Nephron (organoid): Measurements from ENCODE around the gene LRP1.

Experiments used
- H3K27ac Mint-ChIP-seq, 3 experiments: 2 replicates each; pipeline ENCODE4 v1.8.0; 2020; ENCODE audit warnings: mixed read lengths in 3 of 3, mild to moderate bottlenecking in 2 of 3, moderate library complexity in 1 of 3
- H3K27me3 Mint-ChIP-seq: 2 replicates; pipeline ENCODE4 v1.8.0; 2021; ENCODE audit warnings: low read depth, mild to moderate bottlenecking, moderate library complexity, mixed read lengths
- H3K36me3 Mint-ChIP-seq: 2 replicates; pipeline ENCODE4 v1.8.0; 2020; ENCODE audit warnings: low read depth, mixed read lengths
- H3K4me1 Mint-ChIP-seq: 2 replicates; pipeline ENCODE4 v1.8.0; 2020; ENCODE audit warnings: mixed read lengths
- H3K4me3 Mint-ChIP-seq, 3 experiments: 2 replicates each; pipeline ENCODE4 v1.8.0; 2020; ENCODE audit warnings: mild to moderate bottlenecking in 3 of 3, mixed read lengths in 3 of 3, moderate library complexity in 2 of 3
- H3K9me3 Mint-ChIP-seq: 2 replicates; pipeline ENCODE4 v1.8.0; 2020; ENCODE audit warnings: mixed read lengths
- TF ChIP-seq, protein P1 (sequence below), 3 experiments: fragments of 200-600 bp; sonication (generic); IDR thresholded peaks; one replicate each; pipeline ENCODE4 v1.5.0; 2021; ENCODE audit warnings: antibody characterized with exemption in 3 of 3; ENCODE audit not compliant: unreplicated experiment in 3 of 3

LRP1 gene

GRCh38 chr12:57236201-57236924 is 108.1 kb downstream of the LRP1 start:
- Mint-ChIP-seq H3K9me3 (no peaks in the 10 kb centered on the region), H3K27me3 (peaks cover 70% of the 10 kb centered on the region), H3K27ac (no peak overlapping the region), H3K4me1 (peaks cover 51% of the 10 kb centered on the region), H3K4me3 (peak overlapping the region; percentile 77 to 82 (median 81)), H3K36me3 (peaks cover 27% of the 10 kb centered on the region)
- TF ChIP-seq, protein P1, sequence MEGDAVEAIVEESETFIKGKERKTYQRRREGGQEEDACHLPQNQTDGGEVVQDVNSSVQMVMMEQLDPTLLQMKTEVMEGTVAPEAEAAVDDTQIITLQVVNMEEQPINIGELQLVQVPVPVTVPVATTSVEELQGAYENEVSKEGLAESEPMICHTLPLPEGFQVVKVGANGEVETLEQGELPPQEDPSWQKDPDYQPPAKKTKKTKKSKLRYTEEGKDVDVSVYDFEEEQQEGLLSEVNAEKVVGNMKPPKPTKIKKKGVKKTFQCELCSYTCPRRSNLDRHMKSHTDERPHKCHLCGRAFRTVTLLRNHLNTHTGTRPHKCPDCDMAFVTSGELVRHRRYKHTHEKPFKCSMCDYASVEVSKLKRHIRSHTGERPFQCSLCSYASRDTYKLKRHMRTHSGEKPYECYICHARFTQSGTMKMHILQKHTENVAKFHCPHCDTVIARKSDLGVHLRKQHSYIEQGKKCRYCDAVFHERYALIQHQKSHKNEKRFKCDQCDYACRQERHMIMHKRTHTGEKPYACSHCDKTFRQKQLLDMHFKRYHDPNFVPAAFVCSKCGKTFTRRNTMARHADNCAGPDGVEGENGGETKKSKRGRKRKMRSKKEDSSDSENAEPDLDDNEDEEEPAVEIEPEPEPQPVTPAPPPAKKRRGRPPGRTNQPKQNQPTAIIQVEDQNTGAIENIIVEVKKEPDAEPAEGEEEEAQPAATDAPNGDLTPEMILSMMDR (IDR thresholded peaks at IDR 0.05; ENCODE audit: unreplicated experiment in 3 of 3): no peak

DNA sequence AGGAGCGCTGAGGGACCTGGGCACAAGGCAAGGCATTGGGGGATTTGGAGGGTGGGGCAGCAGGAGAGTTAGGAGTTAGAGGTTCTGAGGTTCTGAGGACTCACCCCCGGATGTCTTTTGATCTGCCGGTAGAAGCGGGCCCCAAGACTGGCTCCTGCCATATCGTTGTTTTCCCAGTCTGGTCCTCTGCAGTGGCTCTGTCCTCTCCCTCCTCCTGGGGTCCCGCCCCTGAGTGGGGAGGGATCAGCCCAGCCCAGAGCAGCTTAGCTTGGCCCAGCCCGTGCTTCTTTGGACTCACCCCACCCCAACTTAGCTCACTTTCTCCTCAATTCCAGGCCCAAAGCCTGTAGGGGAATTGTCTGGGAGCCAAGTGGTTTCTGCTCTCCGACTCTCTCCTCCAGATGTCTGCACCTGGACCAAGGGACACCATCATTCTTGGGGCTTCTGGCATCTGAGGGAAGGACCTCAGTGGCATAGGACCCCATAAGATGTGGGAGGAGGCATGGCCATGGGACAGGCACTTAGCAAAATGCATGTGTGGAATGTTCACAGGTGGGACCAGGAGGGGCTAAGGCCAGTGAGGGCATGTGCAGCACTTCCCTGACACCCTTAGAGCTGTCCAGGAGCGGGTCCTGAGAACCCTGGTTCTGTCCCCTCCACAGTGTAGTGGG is 108.8 kb downstream of the LRP1 start:
- Mint-ChIP-seq H3K36me3 (peaks cover 24% of the 10 kb centered on the region), H3K9me3 (no peaks in the 10 kb centered on the region), H3K27ac (no peak overlapping the region), H3K4me3 (peak overlapping the region; percentile 77 to 82 (median 81)), H3K4me1 (peaks cover 58% of the 10 kb centered on the region), H3K27me3 (peaks cover 76% of the 10 kb centered on the region)
- TF ChIP-seq, protein P1 (IDR thresholded peaks at IDR 0.05; ENCODE audit: unreplicated experiment in 3 of 3): no peak

DNA sequence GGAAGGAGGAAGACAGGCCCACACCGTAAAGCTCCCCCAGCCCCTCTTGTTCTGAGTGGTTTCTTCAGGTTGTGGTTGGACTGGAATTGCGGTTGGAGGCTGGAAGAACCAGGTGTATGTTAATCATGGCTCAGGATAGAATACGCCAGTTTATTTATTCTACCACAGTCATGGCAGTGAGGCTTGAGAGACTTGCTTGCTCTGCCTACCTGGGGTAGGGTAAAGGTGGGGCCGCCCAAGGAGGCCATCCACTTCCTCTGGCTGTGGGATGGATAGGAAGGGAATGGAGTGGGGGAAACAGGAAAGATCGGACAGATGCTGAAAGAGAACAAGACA is 109.3 kb downstream of the LRP1 start:
- peaks cover 82% of the 10 kb centered on the region for H3K27me3 Mint-ChIP-seq
- TF ChIP-seq, protein P1 (IDR thresholded peaks at IDR 0.05; ENCODE audit: unreplicated experiment in 3 of 3): no peak
- no peaks in the 10 kb centered on the region for H3K9me3 Mint-ChIP-seq
- H3K4me1 Mint-ChIP-seq: peaks cover 63% of the 10 kb centered on the region
- H3K36me3 Mint-ChIP-seq: peaks cover 21% of the 10 kb centered on the region
- H3K27ac Mint-ChIP-seq: no peak overlapping the region
- H3K4me3 Mint-ChIP-seq: peak overlapping the region; percentile 77 to 82 (median 81)

DNA sequence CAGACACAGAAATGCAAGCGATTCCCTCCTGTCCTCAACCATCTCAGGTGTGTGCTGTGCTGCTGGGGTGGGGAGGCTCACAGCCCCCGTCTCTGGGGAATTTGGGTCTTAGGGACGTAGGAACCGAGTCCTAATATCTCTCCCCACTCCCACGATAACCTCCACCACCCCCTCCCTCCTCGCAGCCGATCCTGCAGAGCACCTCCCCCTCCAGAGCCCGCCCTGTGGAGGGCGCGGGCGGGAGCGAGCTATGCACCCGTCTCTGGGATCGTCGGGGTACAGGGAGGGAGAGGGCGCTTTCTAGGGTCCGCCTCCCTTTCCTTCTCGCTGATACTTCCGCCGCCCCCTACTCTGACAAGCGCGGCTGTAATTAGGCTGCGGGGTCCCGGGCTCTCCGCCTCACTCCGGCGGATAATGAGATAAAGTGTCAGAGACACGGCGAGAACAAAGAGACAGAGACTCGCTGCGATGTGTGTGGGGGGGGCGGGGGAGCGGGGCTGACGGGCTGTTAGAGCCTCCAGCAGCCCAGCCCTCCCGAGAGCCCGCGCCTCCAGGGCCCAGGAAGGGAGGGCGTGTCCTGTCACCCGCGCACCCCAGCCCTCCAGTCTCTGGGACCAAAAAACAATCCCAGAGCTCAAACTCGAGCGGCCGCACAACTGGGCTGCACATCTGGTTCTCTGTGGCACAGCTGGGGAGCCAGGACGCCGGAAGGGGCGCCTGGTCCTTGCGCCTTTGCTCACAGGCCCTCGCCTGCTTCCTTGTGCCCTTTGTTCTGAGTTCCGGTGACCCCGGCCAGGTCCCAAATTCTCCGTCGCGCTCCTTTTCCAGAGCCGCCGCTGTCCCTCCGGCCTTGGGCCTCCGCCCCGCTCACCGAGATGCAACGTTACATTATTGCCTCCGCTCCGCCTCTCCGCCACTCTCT is 109.9 kb downstream of the LRP1 start:
- Mint-ChIP-seq H3K27me3 (peaks cover 88% of the 10 kb centered on the region), H3K27ac (peak overlapping the region in 1 of 3 experiments; percentile 4), H3K4me1 (peaks cover 65% of the 10 kb centered on the region), H3K4me3 (peak overlapping the region; percentile 79 to 82 (median 81)), H3K36me3 (peaks cover 16% of the 10 kb centered on the region), H3K9me3 (no peaks in the 10 kb centered on the region)
- TF ChIP-seq, protein P1 (IDR thresholded peaks at IDR 0.05; ENCODE audit: unreplicated experiment in 3 of 3): no peak

DNA sequence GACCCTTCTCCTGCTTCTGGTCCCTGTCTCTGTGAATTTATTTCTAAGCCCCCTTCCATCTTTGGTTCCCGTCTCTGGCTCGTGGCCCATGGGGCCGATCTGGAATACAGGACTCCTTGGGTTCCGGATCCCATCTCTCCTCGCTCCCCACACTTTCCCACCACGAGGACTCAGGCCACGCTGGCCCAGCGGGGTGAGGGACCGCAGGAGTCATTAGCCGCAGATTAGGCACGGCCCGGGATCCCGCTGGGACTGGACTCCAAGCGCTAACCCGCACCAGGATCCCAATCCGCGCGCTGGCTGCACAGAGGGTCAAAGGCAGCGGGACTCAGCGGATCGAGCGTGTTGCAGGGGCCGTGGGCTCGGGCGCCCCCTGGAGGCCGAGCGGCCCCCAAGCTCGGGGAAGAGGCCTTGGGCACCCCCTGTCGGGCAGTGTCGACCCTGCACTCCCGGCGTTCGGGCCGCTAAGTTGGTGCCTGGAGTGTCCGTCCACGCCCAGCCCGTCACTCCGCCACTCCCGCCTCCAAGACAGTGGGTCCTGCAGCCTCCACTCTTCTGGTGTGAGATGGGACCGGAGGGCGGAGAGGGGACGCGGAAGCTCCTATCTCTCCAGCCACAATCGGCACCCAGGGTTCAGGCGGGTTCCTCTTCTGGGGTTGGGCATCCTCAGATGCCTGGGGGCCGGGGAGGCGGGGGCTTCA is 110.7 kb downstream of the LRP1 start:
- peaks cover 96% of the 10 kb centered on the region for H3K27me3 Mint-ChIP-seq
- no peaks in the 10 kb centered on the region for H3K9me3 Mint-ChIP-seq
- H3K27ac Mint-ChIP-seq: peak overlapping the region in 2 of 3 experiments; percentile 4 to 7
- peaks cover 8% of the 10 kb centered on the region for H3K36me3 Mint-ChIP-seq
- peak overlapping the region; percentile 79 to 80 (median 79) for H3K4me3 Mint-ChIP-seq
- TF ChIP-seq, protein P1 (IDR thresholded peaks at IDR 0.05; ENCODE audit: unreplicated experiment in 3 of 3): peak; percentile 100
- H3K4me1 Mint-ChIP-seq: peaks cover 69% of the 10 kb centered on the region
